ENCODE measurements around the gene RTP5.

The RTP5 gene

DNA sequence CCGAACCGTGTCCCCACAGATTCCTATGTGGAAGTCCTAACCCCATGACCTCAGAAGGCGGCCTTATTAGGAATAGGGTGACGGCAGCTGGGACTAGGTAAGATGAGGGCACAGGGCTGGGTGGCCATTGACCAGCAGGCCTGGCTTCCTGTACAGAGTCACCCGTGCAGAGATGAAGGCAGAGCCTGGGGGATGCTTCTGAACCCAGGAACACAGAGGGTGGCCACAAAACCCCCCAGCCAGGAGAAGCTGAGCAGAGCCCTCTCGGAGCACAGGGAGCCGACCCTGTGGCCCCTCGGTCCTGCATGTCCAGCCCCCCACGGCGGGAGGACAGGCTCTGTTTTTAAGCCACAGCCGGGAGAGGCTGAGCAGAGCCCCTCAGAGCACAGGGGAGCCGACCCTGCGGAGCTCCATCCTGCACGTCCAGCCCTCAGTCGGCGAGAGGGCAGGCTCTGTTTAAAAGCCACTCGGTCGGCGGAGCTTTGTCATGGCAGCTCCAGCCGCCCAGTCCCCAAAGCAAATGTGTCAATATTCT lies 13.6 kb upstream of the RTP5 start:
- no peak for DNase-seq
- no peaks in the 10 kb centered on the region for H3K79me2 ChIP-seq (ENCODE audit: insufficient read depth, low read length)
- peaks cover 25% of the 10 kb centered on the region for H3K4me1 ChIP-seq (ENCODE audit: insufficient read depth, low read length)
- H3K9me3 ChIP-seq (ENCODE audit: insufficient read depth, low read length, severe bottlenecking) = no peaks in the 10 kb centered on the region
- H4K20me1 ChIP-seq (ENCODE audit: insufficient read depth, low read length) = peaks cover 11% of the 10 kb centered on the region; the same call in 1 of the 2 replicates
- no peak overlapping the region for H3K27ac ChIP-seq (ENCODE audit: low read length)
- H3K4me3 ChIP-seq (ENCODE audit: low read depth in 1 of 2, low read length in 2 of 2) = no peak overlapping the region
- H3K9ac ChIP-seq (ENCODE audit: low read depth, low read length) = no peak overlapping the region
- TF ChIP-seq, protein P1, sequence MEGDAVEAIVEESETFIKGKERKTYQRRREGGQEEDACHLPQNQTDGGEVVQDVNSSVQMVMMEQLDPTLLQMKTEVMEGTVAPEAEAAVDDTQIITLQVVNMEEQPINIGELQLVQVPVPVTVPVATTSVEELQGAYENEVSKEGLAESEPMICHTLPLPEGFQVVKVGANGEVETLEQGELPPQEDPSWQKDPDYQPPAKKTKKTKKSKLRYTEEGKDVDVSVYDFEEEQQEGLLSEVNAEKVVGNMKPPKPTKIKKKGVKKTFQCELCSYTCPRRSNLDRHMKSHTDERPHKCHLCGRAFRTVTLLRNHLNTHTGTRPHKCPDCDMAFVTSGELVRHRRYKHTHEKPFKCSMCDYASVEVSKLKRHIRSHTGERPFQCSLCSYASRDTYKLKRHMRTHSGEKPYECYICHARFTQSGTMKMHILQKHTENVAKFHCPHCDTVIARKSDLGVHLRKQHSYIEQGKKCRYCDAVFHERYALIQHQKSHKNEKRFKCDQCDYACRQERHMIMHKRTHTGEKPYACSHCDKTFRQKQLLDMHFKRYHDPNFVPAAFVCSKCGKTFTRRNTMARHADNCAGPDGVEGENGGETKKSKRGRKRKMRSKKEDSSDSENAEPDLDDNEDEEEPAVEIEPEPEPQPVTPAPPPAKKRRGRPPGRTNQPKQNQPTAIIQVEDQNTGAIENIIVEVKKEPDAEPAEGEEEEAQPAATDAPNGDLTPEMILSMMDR (IDR thresholded peaks at IDR 0.05; ENCODE audit: borderline replicate concordance, extremely low read depth, low read length, poor library complexity, severe bottlenecking) = no peak
- TF ChIP-seq EZH2 (IDR thresholded peaks at IDR 0.05; ENCODE audit: borderline replicate concordance, low read depth, low read length, severe bottlenecking) = no peak
- no peak overlapping the region for H3K4me2 ChIP-seq (ENCODE audit: insufficient read depth, low read length)
- no peaks in the 10 kb centered on the region for H3K27me3 ChIP-seq (ENCODE audit: insufficient read depth, low read length, poor library complexity)
- H3K36me3 ChIP-seq (ENCODE audit: insufficient read depth, low read length) = no peaks in the 10 kb centered on the region
- no peak for ATAC-seq (ENCODE audit: insufficient read depth, low read depth)
- H2AFZ ChIP-seq (ENCODE audit: low read depth, low read length) = no peak overlapping the region

DNA sequence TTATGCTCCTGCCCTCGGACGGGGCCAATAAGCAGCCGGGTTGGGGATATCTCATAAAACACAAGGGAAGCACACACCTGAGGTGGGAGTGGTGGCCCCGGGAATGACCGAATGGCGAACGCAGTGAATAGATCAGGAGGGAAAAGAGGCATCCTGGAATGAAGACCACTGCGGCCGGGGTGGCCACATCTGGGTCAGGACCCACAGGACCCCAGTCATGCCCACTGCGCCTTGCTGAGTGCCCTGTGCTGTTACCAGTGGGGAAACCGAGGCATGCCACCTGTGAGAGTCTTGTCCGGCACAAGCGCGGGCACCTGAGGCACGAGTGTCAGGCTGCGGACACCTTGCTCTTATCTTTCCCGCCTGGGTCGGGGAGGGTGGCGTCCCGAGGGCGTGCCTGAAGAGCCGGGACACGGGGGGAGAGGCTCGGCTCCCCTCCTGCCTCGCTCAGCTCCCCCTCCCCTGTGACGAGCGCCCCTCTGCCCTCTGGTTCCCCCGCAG lies 12.4 kb upstream of the RTP5 start:
- no peak overlapping the region for H3K9ac ChIP-seq (ENCODE audit: low read depth, low read length)
- no peak overlapping the region for H3K4me3 ChIP-seq (ENCODE audit: low read depth in 1 of 2, low read length in 2 of 2)
- peaks cover 11% of the 10 kb centered on the region; the same call in 1 of the 2 replicates for H4K20me1 ChIP-seq (ENCODE audit: insufficient read depth, low read length)
- no peaks in the 10 kb centered on the region for H3K36me3 ChIP-seq (ENCODE audit: insufficient read depth, low read length)
- TF ChIP-seq, protein P1 (IDR thresholded peaks at IDR 0.05; ENCODE audit: borderline replicate concordance, extremely low read depth, low read length, poor library complexity, severe bottlenecking) = no peak
- TF ChIP-seq EZH2 (IDR thresholded peaks at IDR 0.05; ENCODE audit: borderline replicate concordance, low read depth, low read length, severe bottlenecking) = no peak
- DNase-seq (no peak), ATAC-seq (ENCODE audit: insufficient read depth, low read depth) (no peak)
- H3K27me3 ChIP-seq (ENCODE audit: insufficient read depth, low read length, poor library complexity) = no peaks in the 10 kb centered on the region
- no peaks in the 10 kb centered on the region for H3K9me3 ChIP-seq (ENCODE audit: insufficient read depth, low read length, severe bottlenecking)
- peaks cover 26% of the 10 kb centered on the region for H3K4me1 ChIP-seq (ENCODE audit: insufficient read depth, low read length)
- no peak overlapping the region for H3K4me2 ChIP-seq (ENCODE audit: insufficient read depth, low read length)
- H3K79me2 ChIP-seq (ENCODE audit: insufficient read depth, low read length) = no peaks in the 10 kb centered on the region
- no peak overlapping the region for H2AFZ ChIP-seq (ENCODE audit: low read depth, low read length)
- no peak overlapping the region for H3K27ac ChIP-seq (ENCODE audit: low read length)

DNA sequence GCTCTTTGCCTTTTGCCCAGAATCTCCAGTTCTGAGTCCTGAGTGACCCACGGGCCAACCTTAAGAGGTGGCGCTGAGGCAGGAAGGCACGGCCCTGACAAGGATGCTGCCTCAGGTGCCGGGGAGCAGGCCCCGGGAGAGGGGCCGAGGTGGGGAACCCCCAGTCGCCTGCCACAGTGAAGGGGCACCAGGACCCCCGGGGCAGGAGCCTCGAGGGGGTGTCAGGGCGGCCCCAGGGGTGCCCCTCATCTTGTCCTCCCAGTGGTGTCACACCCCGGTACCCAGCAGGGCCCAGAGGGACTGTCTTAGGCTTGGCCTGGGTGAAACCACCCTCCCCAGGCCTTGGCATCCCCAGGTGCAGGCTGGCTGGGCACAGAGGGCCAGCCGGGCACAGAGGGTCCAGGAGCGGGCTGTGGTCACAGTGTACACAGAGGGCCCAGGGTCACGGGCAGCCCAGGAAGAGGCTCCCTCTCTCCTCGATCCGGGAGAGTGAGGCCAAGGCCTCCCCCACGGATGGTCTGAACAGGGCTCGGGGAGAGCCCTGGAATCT lies 11.9 kb upstream of the RTP5 start:
- Histone ChIP-seq H3K27ac (ENCODE audit: low read length) (no peak overlapping the region), H3K27me3 (ENCODE audit: insufficient read depth, low read length, poor library complexity) (no peaks in the 10 kb centered on the region), H4K20me1 (ENCODE audit: insufficient read depth, low read length) (peaks cover 11% of the 10 kb centered on the region; the same call in 1 of the 2 replicates), H3K9me3 (ENCODE audit: insufficient read depth, low read length, severe bottlenecking) (no peaks in the 10 kb centered on the region), H3K4me1 (ENCODE audit: insufficient read depth, low read length) (peaks cover 26% of the 10 kb centered on the region), H3K9ac (ENCODE audit: low read depth, low read length) (no peak overlapping the region), H3K4me3 (ENCODE audit: low read depth in 1 of 2, low read length in 2 of 2) (no peak overlapping the region), H2AFZ (ENCODE audit: low read depth, low read length) (no peak overlapping the region), H3K79me2 (ENCODE audit: insufficient read depth, low read length) (no peaks in the 10 kb centered on the region), H3K4me2 (ENCODE audit: insufficient read depth, low read length) (no peak overlapping the region), H3K36me3 (ENCODE audit: insufficient read depth, low read length) (no peaks in the 10 kb centered on the region)
- no peak for DNase-seq
- no peak for ATAC-seq (ENCODE audit: insufficient read depth, low read depth)
- TF ChIP-seq, protein P1 (IDR thresholded peaks at IDR 0.05; ENCODE audit: borderline replicate concordance, extremely low read depth, low read length, poor library complexity, severe bottlenecking) = no peak
- no peak for TF ChIP-seq EZH2 (IDR thresholded peaks at IDR 0.05; ENCODE audit: borderline replicate concordance, low read depth, low read length, severe bottlenecking)
